GM12874 (cell line): ENCODE results near the gene UBE2L6.
A peak's percentile ranks its signal among the peaks of the same experiment; 100 is the strongest.

ENCODE experiments used
- CTCF ChIP-seq: IDR thresholded peaks from 2 replicates; pipeline ENCODE4 v1.5.1; 2011; ENCODE audit warnings: low read depth, mild to moderate bottlenecking, control low read depth, low read length, moderate library complexity; ENCODE audit not compliant: insufficient read depth

UBE2L6 gene

GRCh38 chr11:57586711-57587245 lies 19.3 kb upstream of the UBE2L6 start:
- TF ChIP-seq CTCF, result no peak

- TF ChIP-seq CTCF, result no peak
Measured at GRCh38 chr11:57585301-57585700, 17.8 kb upstream of the UBE2L6 start.

- no peak for TF ChIP-seq CTCF
Measured at GRCh38 chr11:57584341-57584740, 16.9 kb upstream of the UBE2L6 start.

GRCh38 chr11:57574061-57574460 lies 6.6 kb upstream of the UBE2L6 start:
- TF ChIP-seq CTCF, result no peak

- no peak for TF ChIP-seq CTCF
Measured at GRCh38 chr11:57571606-57572005, 4.1 kb upstream of the UBE2L6 start.

- TF ChIP-seq CTCF, result peak; percentile 93
Measured at GRCh38 chr11:57568330-57568766, 876 bp upstream of the UBE2L6 start.

GRCh38 chr11:57566905-57567514 lies 462 bp downstream of the UBE2L6 start:
- no peak for TF ChIP-seq CTCF
